Germinal center (tissue), 1 donor: Measurements from ENCODE around the gene GUK1.
"Not testable (repeated sequence)": the region's sequence is repeated elsewhere in the genome, so short reads cannot be mapped to it uniquely, and the experiment has no call there.

Source experiments
- DNase-seq: peaks from one replicate; pipeline ENCODE4 v3.0.0; 2012; ENCODE audit warnings: mixed read lengths, low spot score

The GUK1 gene

DNA sequence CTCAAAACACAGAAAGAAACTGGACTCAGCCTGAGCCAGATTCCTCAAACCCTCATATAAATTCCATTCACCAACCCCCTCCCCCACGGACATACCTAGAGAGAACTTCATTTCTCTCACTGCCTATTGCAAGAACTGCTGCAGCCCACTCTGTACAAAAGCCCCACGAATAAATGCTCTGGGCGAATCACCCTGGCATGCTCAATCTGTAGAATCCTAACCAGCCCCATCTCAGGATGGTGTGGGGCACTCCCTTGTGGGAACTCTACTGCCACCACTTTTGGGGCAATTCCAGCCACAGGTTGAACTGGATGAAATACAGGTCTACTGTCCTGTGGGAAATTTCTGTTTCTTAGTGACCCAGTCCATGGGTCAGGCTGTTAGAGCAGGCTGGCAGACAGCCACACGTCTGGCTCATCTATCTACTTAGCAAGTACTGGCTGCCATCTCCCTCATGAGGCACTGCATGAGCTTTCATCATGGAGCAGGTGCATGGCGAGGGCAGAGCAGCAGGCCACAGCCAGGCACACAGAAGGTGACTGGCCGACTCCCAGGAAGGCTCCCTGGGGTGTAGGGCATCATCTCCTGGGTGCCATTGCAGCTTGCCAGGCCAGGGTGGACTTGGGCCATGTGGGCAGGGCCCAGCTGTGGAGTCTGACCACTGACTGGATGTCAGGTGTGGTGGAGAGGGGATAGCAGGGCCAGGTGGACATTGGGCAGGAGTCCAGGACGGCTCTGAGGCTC is 35.4 kb upstream of the GUK1 start:
- no peak for DNase-seq

GRCh38 chr1:228105270-228105995 is 34.6 kb upstream of the GUK1 start:
- DNase-seq: no peak

- no peak for DNase-seq
Measured at GRCh38 chr1:228105996-228106799, 33.9 kb upstream of the GUK1 start.

- DNase-seq: no peak
Measured at GRCh38 chr1:228106800-228107054, 33.4 kb upstream of the GUK1 start.

DNA sequence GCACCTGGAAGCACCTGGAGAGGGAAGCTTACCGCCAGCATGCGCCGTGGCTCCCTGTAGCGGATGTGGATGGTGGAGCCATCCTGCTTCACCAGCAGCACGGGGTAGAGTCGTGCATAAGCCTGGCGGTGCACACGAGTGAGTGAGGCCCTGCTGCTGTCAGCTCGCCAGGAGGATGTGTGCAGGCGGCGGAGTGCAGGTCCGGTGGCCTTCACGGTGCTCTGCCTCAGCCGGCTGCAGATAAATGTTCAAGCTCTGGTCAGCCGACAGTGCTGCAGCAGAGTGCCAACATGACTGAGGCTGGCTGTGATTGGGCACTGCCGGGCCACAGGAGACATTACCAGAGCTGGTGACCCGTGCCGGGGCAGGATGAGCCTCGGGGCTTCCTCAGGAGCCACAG is 32.4 kb upstream of the GUK1 start:
- DNase-seq: no peak

GRCh38 chr1:228108055-228108690 is 31.9 kb upstream of the GUK1 start:
- no peak for DNase-seq

GRCh38 chr1:228108742-228109072 is 31.4 kb upstream of the GUK1 start:
- DNase-seq: no peak

- DNase-seq: peak; percentile 94
Measured at GRCh38 chr1:228109073-228109961, 30.8 kb upstream of the GUK1 start, which contains the start of gene MRPL55. Gene MRPL55 (minus strand): TSS chr1:228109299. CDS start chr1:228108260, 1,039 bp downstream.

- DNase-seq: no peak
Measured at GRCh38 chr1:228109962-228110488, 30.1 kb upstream of the GUK1 start.

- DNase-seq: no peak
Measured at GRCh38 chr1:228110556-228110955, 29.5 kb upstream of the GUK1 start.

- DNase-seq: not testable (repeated sequence)
Measured at GRCh38 chr1:228111315-228111714, 28.8 kb upstream of the GUK1 start.

GRCh38 chr1:228112167-228112566 is 27.9 kb upstream of the GUK1 start:
- no peak for DNase-seq

GRCh38 chr1:228112617-228113016 is 27.5 kb upstream of the GUK1 start:
- DNase-seq: no peak

- DNase-seq: no peak
Measured at GRCh38 chr1:228114827-228115226, 25.3 kb upstream of the GUK1 start.

- no peak for DNase-seq
Measured at GRCh38 chr1:228117335-228117734, 22.7 kb upstream of the GUK1 start.

DNA sequence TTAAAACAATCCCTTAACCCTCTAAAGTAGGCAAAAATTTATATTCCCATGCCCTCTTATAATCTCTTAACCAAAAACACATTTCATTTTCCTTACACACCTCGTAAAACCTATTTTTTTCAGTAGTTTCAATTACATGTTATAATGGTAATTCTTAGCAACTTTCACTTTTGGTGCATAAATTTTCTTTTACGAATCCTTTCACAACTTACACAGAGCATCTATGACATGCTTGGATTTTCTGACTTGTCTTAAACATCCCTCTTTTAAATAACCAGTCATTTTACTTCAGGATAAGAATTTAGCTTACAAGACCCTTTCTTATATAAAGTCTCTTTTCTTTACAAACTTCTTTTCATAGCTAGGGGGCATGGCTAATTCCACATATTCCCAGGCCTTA is 22.0 kb upstream of the GUK1 start:
- no peak for DNase-seq

DNA sequence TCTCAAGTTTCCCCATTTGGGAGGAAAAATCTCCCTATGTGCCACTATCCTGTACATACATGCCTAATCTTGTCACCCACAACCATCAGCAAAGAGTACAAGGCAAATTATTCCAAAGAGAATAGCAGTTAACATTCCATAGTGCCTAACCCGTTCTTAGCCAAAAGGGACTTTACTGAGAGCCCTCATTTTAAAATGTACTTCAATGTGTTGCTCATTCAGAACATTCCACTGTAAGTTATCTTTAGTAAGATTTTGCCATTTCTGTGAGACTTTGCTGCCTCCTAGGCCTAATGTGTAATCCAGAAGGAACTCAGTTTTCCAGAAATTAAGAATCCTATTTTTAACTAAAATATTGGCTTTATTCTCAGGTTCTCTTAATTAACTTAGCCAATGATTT is 19.7 kb upstream of the GUK1 start:
- DNase-seq: no peak

DNA sequence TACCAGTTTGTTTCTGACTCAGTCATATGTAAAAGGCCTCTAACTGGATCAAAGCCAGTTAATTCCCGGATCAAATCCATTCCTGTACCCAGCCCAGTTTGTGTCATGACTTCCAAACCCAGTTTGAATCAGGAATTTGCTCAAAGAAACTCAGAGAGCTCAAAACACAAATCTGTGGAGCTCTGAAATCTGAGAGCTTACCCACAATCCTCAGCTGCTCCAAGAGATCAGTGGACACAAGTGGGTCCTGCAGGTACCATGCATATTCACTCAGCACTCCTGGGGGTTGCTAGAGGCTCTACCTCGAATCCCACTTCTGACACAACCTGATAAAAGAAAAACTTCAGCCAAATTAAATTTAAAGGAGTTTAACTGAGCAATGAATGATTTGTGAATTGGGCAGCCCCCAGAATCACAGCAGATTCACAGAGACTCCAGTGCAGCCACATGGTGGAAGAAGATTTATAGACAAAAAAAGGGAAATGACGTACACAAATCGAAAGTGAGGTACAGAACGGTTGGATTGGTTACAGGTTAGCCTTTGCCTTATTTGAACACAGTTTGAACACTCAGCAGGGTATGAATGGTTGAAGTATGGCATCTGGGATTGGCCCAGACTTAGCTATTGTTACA is 19.1 kb upstream of the GUK1 start:
- DNase-seq: no peak

DNA sequence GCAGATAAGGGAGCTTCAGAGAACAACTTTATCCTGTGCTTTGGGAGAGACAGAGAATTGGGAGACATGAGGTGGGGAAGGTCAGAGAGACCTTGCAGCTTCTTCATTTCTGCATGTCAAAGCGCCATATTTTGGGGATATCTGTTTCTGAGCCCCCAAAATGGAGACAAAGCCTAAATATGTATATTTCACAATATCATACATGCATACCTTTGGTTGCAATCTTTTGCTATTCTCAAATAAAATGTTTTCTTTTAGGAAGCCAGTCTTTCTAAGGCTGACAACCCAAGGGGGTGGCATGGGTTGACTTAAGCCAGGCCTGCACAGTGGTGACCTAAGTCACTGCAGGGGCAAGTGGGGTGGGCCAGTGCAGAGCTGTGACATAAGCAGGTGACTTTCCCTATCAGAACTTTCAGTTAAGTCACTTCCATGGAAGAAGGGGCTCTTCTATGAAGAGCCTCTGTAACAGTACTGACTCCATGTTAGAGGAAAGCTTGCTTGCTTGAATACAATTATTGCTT is 17.1 kb upstream of the GUK1 start:
- no peak for DNase-seq

GRCh38 chr1:228123505-228123904 is 16.6 kb upstream of the GUK1 start:
- DNase-seq: no peak

GRCh38 chr1:228125185-228125584 is 14.9 kb upstream of the GUK1 start:
- DNase-seq: no peak
